ENCODE results near the gene FLRT3. TPM values are rescaled to one million over a fixed set of nuclear protein-coding genes. Genes with fewer than 3 reads are reported as not detected.

Gene FLRT3
- total RNA-seq, 2 experiments from 2014 or later = not detected

GRCh38 chr20:14343491-14344065, 6.2 kb upstream of the FLRT3 start:
- H3K27me3 Mint-ChIP-seq = no peaks in the 10 kb centered on the region
- no peaks in the 10 kb centered on the region for H3K4me1 Mint-ChIP-seq
- DNase-seq = no peak
- POLR2A ChIA-PET = no interaction called here
- H3K36me3 Mint-ChIP-seq (ENCODE audit: low read depth) = no peaks in the 10 kb centered on the region
- H3K9me3 Mint-ChIP-seq = no peaks in the 10 kb centered on the region
- CTCF ChIA-PET = no interaction called here
- H3K27ac Mint-ChIP-seq = no peak overlapping the region
- no peak overlapping the region for H3K4me3 Mint-ChIP-seq

- no peak overlapping the region for H3K4me3 Mint-ChIP-seq
- no peaks in the 10 kb centered on the region for H3K36me3 Mint-ChIP-seq (ENCODE audit: low read depth)
- no peaks in the 10 kb centered on the region for H3K4me1 Mint-ChIP-seq
- DNase-seq = no peak
- POLR2A ChIA-PET = no interaction called here
- H3K27me3 Mint-ChIP-seq = no peaks in the 10 kb centered on the region
- CTCF ChIA-PET = no interaction called here
- H3K27ac Mint-ChIP-seq = no peak overlapping the region
- H3K9me3 Mint-ChIP-seq = no peaks in the 10 kb centered on the region
These were observed 5.5 kb upstream of the FLRT3 start for GRCh38 chr20:14342918-14343317.

GRCh38 chr20:14341801-14342200, 4.4 kb upstream of the FLRT3 start:
- Mint-ChIP-seq H3K27me3 (no peaks in the 10 kb centered on the region), H3K27ac (no peak overlapping the region), H3K4me3 (no peak overlapping the region), H3K4me1 (no peaks in the 10 kb centered on the region), H3K9me3 (no peaks in the 10 kb centered on the region), H3K36me3 (ENCODE audit: low read depth) (no peaks in the 10 kb centered on the region)
- ChIA-PET POLR2A (no interaction called here), CTCF (interaction anchor here (0.5 kb wide), 1 partner anchor 1024 kb away, joined by 3 read pairs; no protein-coding TSS in a partner anchor)
- DNase-seq = no peak

- ChIA-PET POLR2A (no interaction called here), CTCF (no interaction called here)
- Mint-ChIP-seq H3K36me3 (ENCODE audit: low read depth) (no peaks in the 10 kb centered on the region), H3K4me1 (no peaks in the 10 kb centered on the region), H3K9me3 (no peaks in the 10 kb centered on the region), H3K27me3 (no peaks in the 10 kb centered on the region), H3K27ac (no peak overlapping the region), H3K4me3 (no peak overlapping the region)
- no peak for DNase-seq
These were observed 726 bp downstream of the FLRT3 start for GRCh38 chr20:14336686-14337085.

GRCh38 chr20:14335052-14335451, 2.4 kb downstream of the FLRT3 start:
- H3K4me3 Mint-ChIP-seq = no peak overlapping the region
- ChIA-PET POLR2A (no interaction called here), CTCF (no interaction called here)
- H3K4me1 Mint-ChIP-seq = no peaks in the 10 kb centered on the region
- H3K36me3 Mint-ChIP-seq (ENCODE audit: low read depth) = no peaks in the 10 kb centered on the region
- H3K9me3 Mint-ChIP-seq = no peaks in the 10 kb centered on the region
- H3K27ac Mint-ChIP-seq = no peak overlapping the region
- no peaks in the 10 kb centered on the region for H3K27me3 Mint-ChIP-seq
- DNase-seq = no peak

- Mint-ChIP-seq H3K27me3 (no peaks in the 10 kb centered on the region), H3K4me1 (no peaks in the 10 kb centered on the region), H3K4me3 (no peak overlapping the region), H3K36me3 (ENCODE audit: low read depth) (no peaks in the 10 kb centered on the region), H3K27ac (no peak overlapping the region), H3K9me3 (no peaks in the 10 kb centered on the region)
- ChIA-PET CTCF (no interaction called here), POLR2A (no interaction called here)
- DNase-seq = no peak
These were observed 3.0 kb downstream of the FLRT3 start for GRCh38 chr20:14334306-14334930.

GRCh38 chr20:14333721-14334120, 3.7 kb downstream of the FLRT3 start:
- CTCF ChIA-PET = no interaction called here
- POLR2A ChIA-PET = no interaction called here
- no peak for DNase-seq

GRCh38 chr20:14332866-14333265, 4.5 kb downstream of the FLRT3 start:
- ChIA-PET CTCF (no interaction called here), POLR2A (no interaction called here)
- Mint-ChIP-seq H3K27ac (no peak overlapping the region), H3K27me3 (no peaks in the 10 kb centered on the region), H3K4me3 (no peak overlapping the region), H3K9me3 (no peaks in the 10 kb centered on the region), H3K4me1 (no peaks in the 10 kb centered on the region), H3K36me3 (ENCODE audit: low read depth) (no peaks in the 10 kb centered on the region)
- DNase-seq = no peak

More at GRCh38 chr20:14333721-14334120, 3.7 kb downstream of the FLRT3 start:
- no peaks in the 10 kb centered on the region for H3K9me3 Mint-ChIP-seq
- no peak overlapping the region for H3K4me3 Mint-ChIP-seq
- no peaks in the 10 kb centered on the region for H3K27me3 Mint-ChIP-seq
- no peak overlapping the region for H3K27ac Mint-ChIP-seq
- no peaks in the 10 kb centered on the region for H3K36me3 Mint-ChIP-seq (ENCODE audit: low read depth)
- no peaks in the 10 kb centered on the region for H3K4me1 Mint-ChIP-seq

- Mint-ChIP-seq H3K27me3 (no peaks in the 10 kb centered on the region), H3K9me3 (no peaks in the 10 kb centered on the region), H3K4me3 (no peak overlapping the region), H3K27ac (no peak overlapping the region), H3K4me1 (no peaks in the 10 kb centered on the region), H3K36me3 (ENCODE audit: low read depth) (no peaks in the 10 kb centered on the region)
- ChIA-PET POLR2A (no interaction called here), CTCF (no interaction called here)
- no peak for DNase-seq
These were observed 5.8 kb downstream of the FLRT3 start for GRCh38 chr20:14331646-14332045.

- H3K4me3 Mint-ChIP-seq = no peak overlapping the region
- ChIA-PET POLR2A (no interaction called here), CTCF (no interaction called here)
- H3K27me3 Mint-ChIP-seq = no peaks in the 10 kb centered on the region
- H3K36me3 Mint-ChIP-seq (ENCODE audit: low read depth) = no peaks in the 10 kb centered on the region
- no peaks in the 10 kb centered on the region for H3K9me3 Mint-ChIP-seq
- H3K4me1 Mint-ChIP-seq = no peaks in the 10 kb centered on the region
- no peak for DNase-seq
- no peak overlapping the region for H3K27ac Mint-ChIP-seq
These were observed 17.7 kb downstream of the FLRT3 start for GRCh38 chr20:14319704-14320103.

- H3K4me1 Mint-ChIP-seq = no peaks in the 10 kb centered on the region
- DNase-seq = no peak
- no peaks in the 10 kb centered on the region for H3K36me3 Mint-ChIP-seq (ENCODE audit: low read depth)
- no peak overlapping the region for H3K4me3 Mint-ChIP-seq
- H3K27me3 Mint-ChIP-seq = no peaks in the 10 kb centered on the region
- ChIA-PET CTCF (no interaction called here), POLR2A (no interaction called here)
- no peaks in the 10 kb centered on the region for H3K9me3 Mint-ChIP-seq
- H3K27ac Mint-ChIP-seq = no peak overlapping the region
These were observed 23.9 kb downstream of the FLRT3 start for GRCh38 chr20:14313341-14314020.

GRCh38 chr20:14312001-14312400, 25.4 kb downstream of the FLRT3 start:
- Mint-ChIP-seq H3K4me3 (no peak overlapping the region), H3K36me3 (ENCODE audit: low read depth) (no peaks in the 10 kb centered on the region), H3K27ac (no peak overlapping the region), H3K9me3 (no peaks in the 10 kb centered on the region), H3K27me3 (no peaks in the 10 kb centered on the region), H3K4me1 (no peaks in the 10 kb centered on the region)
- ChIA-PET CTCF (no interaction called here), POLR2A (no interaction called here)
- DNase-seq = no peak

GRCh38 chr20:14310977-14311627, 26.3 kb downstream of the FLRT3 start:
- no peak for DNase-seq

More at GRCh38 chr20:14310977-14311627, 26.3 kb downstream of the FLRT3 start:
- Mint-ChIP-seq H3K27ac (no peak overlapping the region), H3K4me3 (no peak overlapping the region), H3K27me3 (no peaks in the 10 kb centered on the region), H3K36me3 (ENCODE audit: low read depth) (no peaks in the 10 kb centered on the region), H3K4me1 (no peaks in the 10 kb centered on the region), H3K9me3 (no peaks in the 10 kb centered on the region)
- CTCF ChIA-PET = no interaction called here
- POLR2A ChIA-PET = no interaction called here
